NB4 (cell line): ENCODE results near the gene ROBO2.

Experiments
- MYC ChIP-seq: IDR thresholded peaks from 2 replicates; pipeline ENCODE4 v1.6.1; 2011; ENCODE audit warnings: low read depth, low read length
- POLR2A ChIP-seq: IDR thresholded peaks from 2 replicates; pipeline ENCODE4 v1.6.1; 2011; ENCODE audit warnings: mild to moderate bottlenecking; ENCODE audit not compliant: insufficient read length; ENCODE audit errors: extremely low read depth
- TF ChIP-seq, protein P1 (sequence below): IDR thresholded peaks from one replicate; pipeline ENCODE4 v1.5.1; 2012; ENCODE audit warnings: low read depth, low read length

DNA sequence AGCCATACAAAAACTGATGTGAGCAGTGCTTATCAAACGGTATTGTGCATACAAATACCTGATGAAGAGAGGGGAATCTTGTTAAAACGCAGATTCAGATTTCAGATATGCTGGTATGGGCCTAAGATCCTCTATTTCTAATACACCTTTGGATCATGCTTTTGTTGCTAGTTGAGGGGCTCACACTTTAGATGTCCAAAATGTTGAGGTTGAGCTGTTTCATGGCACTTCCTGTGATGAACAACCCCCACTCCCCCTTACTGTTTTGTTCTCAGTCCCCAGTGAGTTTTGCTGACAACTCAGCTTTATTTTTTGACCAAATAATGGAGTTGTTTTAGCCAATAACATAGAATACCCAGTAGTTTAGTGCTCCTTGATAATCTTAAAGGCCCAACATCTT lies 53.2 kb downstream of the ROBO2 start:
- TF ChIP-seq, protein P1, sequence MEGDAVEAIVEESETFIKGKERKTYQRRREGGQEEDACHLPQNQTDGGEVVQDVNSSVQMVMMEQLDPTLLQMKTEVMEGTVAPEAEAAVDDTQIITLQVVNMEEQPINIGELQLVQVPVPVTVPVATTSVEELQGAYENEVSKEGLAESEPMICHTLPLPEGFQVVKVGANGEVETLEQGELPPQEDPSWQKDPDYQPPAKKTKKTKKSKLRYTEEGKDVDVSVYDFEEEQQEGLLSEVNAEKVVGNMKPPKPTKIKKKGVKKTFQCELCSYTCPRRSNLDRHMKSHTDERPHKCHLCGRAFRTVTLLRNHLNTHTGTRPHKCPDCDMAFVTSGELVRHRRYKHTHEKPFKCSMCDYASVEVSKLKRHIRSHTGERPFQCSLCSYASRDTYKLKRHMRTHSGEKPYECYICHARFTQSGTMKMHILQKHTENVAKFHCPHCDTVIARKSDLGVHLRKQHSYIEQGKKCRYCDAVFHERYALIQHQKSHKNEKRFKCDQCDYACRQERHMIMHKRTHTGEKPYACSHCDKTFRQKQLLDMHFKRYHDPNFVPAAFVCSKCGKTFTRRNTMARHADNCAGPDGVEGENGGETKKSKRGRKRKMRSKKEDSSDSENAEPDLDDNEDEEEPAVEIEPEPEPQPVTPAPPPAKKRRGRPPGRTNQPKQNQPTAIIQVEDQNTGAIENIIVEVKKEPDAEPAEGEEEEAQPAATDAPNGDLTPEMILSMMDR = no peak
- TF ChIP-seq POLR2A = no peak
- TF ChIP-seq MYC = no peak
